Brain microvascular endothelial cell (primary cell): ENCODE data around the gene KAZN.

Experiments
- DNase-seq: peaks from one replicate; pipeline ENCODE4 v3.0.0-alpha.2; 2020
- H3K27ac ChIP-seq: fragments of 250-450 bp; sonication (Bioruptor Pico); 2 replicates; pipeline ENCODE4 v1.5.1; 2020; ENCODE audit warnings: mild to moderate bottlenecking, moderate library complexity
- H3K27me3 ChIP-seq: fragments of 250-450 bp; sonication (Bioruptor Pico); replicated peaks from 2 replicates; pipeline ENCODE4 v1.5.1; 2020; ENCODE audit warnings: mild to moderate bottlenecking
- H3K36me3 ChIP-seq: fragments of 250-450 bp; sonication (Bioruptor Pico); replicated peaks from 2 replicates; pipeline ENCODE4 v1.5.1; 2020; ENCODE audit warnings: mild to moderate bottlenecking
- H3K4me3 ChIP-seq: 2 replicates; pipeline ENCODE4 v1.5.1; 2011; ENCODE audit warnings: low read depth, mild to moderate bottlenecking, control low read depth, low read length, moderate library complexity
- CTCF ChIP-seq: IDR thresholded peaks from 2 replicates; pipeline ENCODE4 v1.5.1; 2011; ENCODE audit warnings: low read depth, mild to moderate bottlenecking, moderate library complexity, low read length, control low read depth, inconsistent platforms; ENCODE audit errors: missing control alignments
- in situ Hi-C: cut with HindIII; loops from 2 replicates; pipeline ENCODE4 v1.10.0; 2017; ENCODE audit warnings: low sequenced_read_pairs, low pct_ligation_motif_present

KAZN gene

DNA sequence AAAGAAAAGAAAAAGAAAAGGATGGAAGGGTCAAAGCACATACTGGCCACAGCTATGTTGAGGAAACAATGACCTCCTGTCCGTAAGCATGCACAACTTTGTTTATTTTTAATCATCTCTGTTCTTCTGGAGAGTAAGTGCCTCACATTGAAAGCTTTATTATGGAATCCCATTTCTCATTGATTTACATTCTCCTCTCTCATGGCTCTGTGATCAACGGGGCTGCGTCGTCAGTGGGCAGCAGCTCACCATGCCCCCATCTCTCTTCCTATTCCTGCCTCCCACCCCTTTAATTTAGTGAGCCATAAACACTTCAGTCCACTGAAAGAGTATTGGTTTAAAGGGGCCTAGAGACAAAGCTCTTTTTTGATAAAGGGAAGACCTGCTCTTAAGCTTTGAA, 98.9 kb downstream of the KAZN start:
- DNase-seq = no peak
- Histone ChIP-seq H3K27ac (no peak overlapping the region), H3K36me3 (no peaks in the 10 kb centered on the region), H3K27me3 (no peaks in the 10 kb centered on the region), H3K4me3 (no peak overlapping the region)
- in situ Hi-C loops = no loop called here
- TF ChIP-seq CTCF = no peak

DNA sequence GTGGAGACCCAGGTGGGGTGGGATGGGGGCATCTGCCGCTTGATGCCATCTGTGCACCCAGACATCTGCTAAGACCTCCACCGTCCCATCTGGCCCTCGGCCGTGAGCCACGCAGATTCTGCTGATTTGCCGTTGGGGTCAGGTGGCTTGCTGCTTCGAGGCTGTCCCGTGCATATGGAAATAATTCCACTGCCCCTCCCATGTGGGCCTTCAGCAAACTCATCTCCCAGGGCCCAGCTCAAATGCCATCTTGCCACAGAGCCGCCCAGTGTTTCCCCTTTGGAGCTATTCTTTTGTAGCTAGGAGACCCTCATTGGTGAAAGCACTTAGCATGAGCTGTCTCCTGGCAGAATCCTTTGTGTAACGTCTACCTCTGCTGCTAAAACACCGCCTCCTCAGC, 99.8 kb downstream of the KAZN start:
- DNase-seq = no peak
- Histone ChIP-seq H3K4me3 (no peak overlapping the region), H3K36me3 (no peaks in the 10 kb centered on the region), H3K27me3 (no peaks in the 10 kb centered on the region), H3K27ac (no peak overlapping the region)
- TF ChIP-seq CTCF = no peak
- in situ Hi-C loops = no loop called here

DNA sequence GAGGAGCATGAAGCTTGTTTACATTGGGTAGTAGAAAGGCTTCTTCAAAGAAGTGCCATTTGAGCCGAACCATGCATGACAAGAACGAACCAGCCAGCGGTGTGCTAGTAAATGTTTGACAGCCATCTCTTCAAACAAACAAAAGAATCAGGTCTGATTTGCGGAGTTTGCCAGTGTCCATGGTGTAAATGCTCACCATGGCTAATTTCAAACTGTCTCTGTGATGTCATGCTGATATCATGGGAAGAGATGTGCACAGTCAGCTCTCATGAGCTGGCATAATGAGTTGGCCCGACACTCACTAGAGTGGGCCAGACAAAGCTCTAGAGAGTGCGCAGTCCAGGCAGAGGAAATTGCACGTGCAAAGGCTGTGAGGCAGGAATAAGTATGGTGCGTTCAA, 101.1 kb downstream of the KAZN start:
- Histone ChIP-seq H3K27me3 (no peaks in the 10 kb centered on the region), H3K27ac (no peak overlapping the region), H3K4me3 (no peak overlapping the region), H3K36me3 (no peaks in the 10 kb centered on the region)
- no peak for TF ChIP-seq CTCF
- in situ Hi-C loops = no loop called here
- DNase-seq = no peak

DNA sequence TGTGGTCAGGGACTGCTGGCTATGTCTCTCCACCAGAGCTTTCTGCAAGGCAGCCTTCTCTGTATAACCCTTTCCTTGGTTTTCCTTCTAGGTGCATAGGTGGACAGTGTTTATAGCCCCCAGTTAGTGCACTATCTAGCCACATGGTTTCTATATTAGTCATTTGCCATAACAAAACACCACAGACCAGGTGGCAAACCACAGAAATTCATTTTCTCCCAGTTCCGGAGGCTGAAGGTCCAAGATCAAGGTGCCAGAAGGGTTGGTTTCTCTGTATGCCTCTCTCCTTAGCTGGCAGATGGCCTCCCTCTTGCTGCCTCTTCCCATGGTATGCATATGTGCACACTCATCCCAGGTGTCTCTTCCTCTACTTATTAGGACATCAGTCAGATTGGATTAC, 106.4 kb downstream of the KAZN start:
- Histone ChIP-seq H3K27ac (no peak overlapping the region), H3K36me3 (no peaks in the 10 kb centered on the region), H3K4me3 (no peak overlapping the region), H3K27me3 (no peaks in the 10 kb centered on the region)
- no peak for TF ChIP-seq CTCF
- in situ Hi-C loops = no loop called here
- DNase-seq = no peak

GRCh38 chr1:14705824-14706223, 107.3 kb downstream of the KAZN start:
- H3K27me3 ChIP-seq = no peaks in the 10 kb centered on the region
- no peak for TF ChIP-seq CTCF
- no peaks in the 10 kb centered on the region for H3K36me3 ChIP-seq
- DNase-seq = no peak
- in situ Hi-C loops = no loop called here
- no peak overlapping the region for H3K4me3 ChIP-seq
- H3K27ac ChIP-seq = no peak overlapping the region

- in situ Hi-C loops = no loop called here
- Histone ChIP-seq H3K4me3 (no peak overlapping the region), H3K27ac (no peak overlapping the region), H3K27me3 (no peaks in the 10 kb centered on the region), H3K36me3 (no peaks in the 10 kb centered on the region)
- no peak for DNase-seq
- TF ChIP-seq CTCF = no peak
These were observed 108.1 kb downstream of the KAZN start for GRCh38 chr1:14706631-14707030.
